Mucosa of rectum (tissue), 2 donors: ENCODE data around the gene ADAMTS14.

ENCODE experiments used
- H3K27ac ChIP-seq, 2 donors: one replicate each; pipeline ENCODE4 v1.7.0; 2013; ENCODE audit warnings: inconsistent platforms in 2 of 2, low read depth in 2 of 2, low read length in 2 of 2
- H3K27me3 ChIP-seq, 2 donors: one replicate each; pipeline ENCODE4 v1.7.0; 2013; ENCODE audit warnings: low read length in 2 of 2; ENCODE audit not compliant: control insufficient read depth in 2 of 2, insufficient read depth in 2 of 2
- H3K36me3 ChIP-seq, 2 donors: one replicate each; pipeline ENCODE4 v1.7.0; 2013; ENCODE audit warnings: low read length in 2 of 2; ENCODE audit not compliant: control insufficient read depth in 2 of 2, insufficient read depth in 2 of 2
- H3K4me1 ChIP-seq, 2 donors: one replicate each; pipeline ENCODE4 v1.7.0; 2013; ENCODE audit warnings: low read length in 2 of 2, mild to moderate bottlenecking in 1 of 2; ENCODE audit not compliant: control insufficient read depth in 2 of 2, insufficient read depth in 2 of 2
- H3K4me3 ChIP-seq, 2 donors: one replicate each; pipeline ENCODE4 v1.7.0; 2013; ENCODE audit warnings: low read length in 2 of 2
- H3K9ac ChIP-seq, 2 donors: one replicate each; pipeline ENCODE4 v1.7.0; 2013; ENCODE audit warnings: low read length in 2 of 2, low read depth in 1 of 2, mild to moderate bottlenecking in 1 of 2
- H3K9me3 ChIP-seq, 2 donors: one replicate each; pipeline ENCODE4 v1.7.0; 2013; ENCODE audit warnings: low read length in 2 of 2; ENCODE audit not compliant: control insufficient read depth in 2 of 2
- donor health status: healthy.
- donor health status: Normal muscosa, but diverticular disease.

The ADAMTS14 gene

GRCh38 chr10:70782746-70783680 lies 110.7 kb downstream of the ADAMTS14 start:
- no peak overlapping the region for H3K4me3 ChIP-seq
- no peaks in the 10 kb centered on the region for H3K36me3 ChIP-seq
- H3K9me3 ChIP-seq, result no peaks in the 10 kb centered on the region
- no peak overlapping the region for H3K9ac ChIP-seq
- H3K27ac ChIP-seq, result no peak overlapping the region
- no peaks in the 10 kb centered on the region for H3K27me3 ChIP-seq
- peaks cover 5 to 10% of the 10 kb centered on the region in 2 donors for H3K4me1 ChIP-seq

GRCh38 chr10:70784016-70784415 lies 111.7 kb downstream of the ADAMTS14 start:
- Histone ChIP-seq H3K9ac (no peak overlapping the region), H3K36me3 (no peaks in the 10 kb centered on the region), H3K4me3 (no peak overlapping the region), H3K27me3 (no peaks in the 10 kb centered on the region), H3K4me1 (peaks cover 5 to 10% of the 10 kb centered on the region in 2 donors), H3K27ac (no peak overlapping the region), H3K9me3 (no peaks in the 10 kb centered on the region)

GRCh38 chr10:70784471-70784870 lies 112.2 kb downstream of the ADAMTS14 start:
- Histone ChIP-seq H3K4me3 (no peak overlapping the region), H3K36me3 (no peaks in the 10 kb centered on the region), H3K27me3 (no peaks in the 10 kb centered on the region), H3K27ac (no peak overlapping the region), H3K9me3 (no peaks in the 10 kb centered on the region), H3K4me1 (peaks cover 4 to 6% of the 10 kb centered on the region in 2 donors), H3K9ac (no peak overlapping the region)

GRCh38 chr10:70785190-70785589 lies 112.9 kb downstream of the ADAMTS14 start, which contains the start of gene TBATA:
TSS of gene TBATA (minus strand) at chr10:70785377. CDS start at chr10:70783379, 1,998 bp downstream.
- Histone ChIP-seq H3K27me3 (no peaks in the 10 kb centered on the region), H3K9me3 (no peaks in the 10 kb centered on the region), H3K4me1 (peaks cover 0 to under 1% of the 10 kb centered on the region in 2 donors), H3K9ac (no peak within 1 kb of the TSS), H3K27ac (no peak within 1 kb of the TSS), H3K36me3 (no peaks in the 10 kb centered on the region), H3K4me3 (no peak within 1 kb of the TSS)

GRCh38 chr10:70786799-70787415 lies 114.6 kb downstream of the ADAMTS14 start:
- no peak overlapping the region for H3K9ac ChIP-seq
- H3K36me3 ChIP-seq, result no peaks in the 10 kb centered on the region
- no peaks in the 10 kb centered on the region for H3K9me3 ChIP-seq
- H3K27me3 ChIP-seq, result no peaks in the 10 kb centered on the region
- H3K4me1 ChIP-seq, result no peaks in the 10 kb centered on the region
- H3K27ac ChIP-seq, result no peak overlapping the region
- no peak overlapping the region for H3K4me3 ChIP-seq

- H3K27me3 ChIP-seq, result no peaks in the 10 kb centered on the region
- no peak overlapping the region for H3K4me3 ChIP-seq
- no peak overlapping the region for H3K9ac ChIP-seq
- H3K27ac ChIP-seq, result no peak overlapping the region
- H3K36me3 ChIP-seq, result no peaks in the 10 kb centered on the region
- no peaks in the 10 kb centered on the region for H3K9me3 ChIP-seq
- no peaks in the 10 kb centered on the region for H3K4me1 ChIP-seq
Measured at GRCh38 chr10:70791386-70792039, 119.2 kb downstream of the ADAMTS14 start.

GRCh38 chr10:70795613-70796012 lies 123.3 kb downstream of the ADAMTS14 start:
- H3K27me3 ChIP-seq, result no peaks in the 10 kb centered on the region
- no peaks in the 10 kb centered on the region for H3K36me3 ChIP-seq
- no peak overlapping the region for H3K4me3 ChIP-seq
- H3K9ac ChIP-seq, result no peak overlapping the region
- no peaks in the 10 kb centered on the region for H3K9me3 ChIP-seq
- no peaks in the 10 kb centered on the region for H3K4me1 ChIP-seq
- no peak overlapping the region for H3K27ac ChIP-seq

GRCh38 chr10:70797840-70798239 lies 125.5 kb downstream of the ADAMTS14 start:
- H3K27me3 ChIP-seq, result no peaks in the 10 kb centered on the region
- no peak overlapping the region for H3K27ac ChIP-seq
- no peak overlapping the region for H3K9ac ChIP-seq
- no peaks in the 10 kb centered on the region for H3K4me1 ChIP-seq
- H3K4me3 ChIP-seq, result no peak overlapping the region
- no peaks in the 10 kb centered on the region for H3K9me3 ChIP-seq
- no peaks in the 10 kb centered on the region for H3K36me3 ChIP-seq

GRCh38 chr10:70799124-70799523 lies 126.8 kb downstream of the ADAMTS14 start:
- Histone ChIP-seq H3K4me3 (no peak overlapping the region), H3K4me1 (no peaks in the 10 kb centered on the region), H3K27ac (no peak overlapping the region), H3K27me3 (no peaks in the 10 kb centered on the region), H3K9ac (no peak overlapping the region), H3K36me3 (no peaks in the 10 kb centered on the region), H3K9me3 (no peaks in the 10 kb centered on the region)

GRCh38 chr10:70801854-70802253 lies 129.5 kb downstream of the ADAMTS14 start:
- no peak overlapping the region for H3K27ac ChIP-seq
- no peaks in the 10 kb centered on the region for H3K36me3 ChIP-seq
- no peaks in the 10 kb centered on the region for H3K27me3 ChIP-seq
- no peak overlapping the region for H3K9ac ChIP-seq
- no peak overlapping the region for H3K4me3 ChIP-seq
- H3K4me1 ChIP-seq, result no peaks in the 10 kb centered on the region
- H3K9me3 ChIP-seq, result no peaks in the 10 kb centered on the region
